Left forelimb (tissue), 1 donor: ENCODE measurements around the gene UNC5C.

Experiments used
- DNase-seq: peaks from one replicate; pipeline ENCODE4 v3.0.0-alpha.2; 2018; ENCODE audit warnings: low spot score

Gene UNC5C

DNA sequence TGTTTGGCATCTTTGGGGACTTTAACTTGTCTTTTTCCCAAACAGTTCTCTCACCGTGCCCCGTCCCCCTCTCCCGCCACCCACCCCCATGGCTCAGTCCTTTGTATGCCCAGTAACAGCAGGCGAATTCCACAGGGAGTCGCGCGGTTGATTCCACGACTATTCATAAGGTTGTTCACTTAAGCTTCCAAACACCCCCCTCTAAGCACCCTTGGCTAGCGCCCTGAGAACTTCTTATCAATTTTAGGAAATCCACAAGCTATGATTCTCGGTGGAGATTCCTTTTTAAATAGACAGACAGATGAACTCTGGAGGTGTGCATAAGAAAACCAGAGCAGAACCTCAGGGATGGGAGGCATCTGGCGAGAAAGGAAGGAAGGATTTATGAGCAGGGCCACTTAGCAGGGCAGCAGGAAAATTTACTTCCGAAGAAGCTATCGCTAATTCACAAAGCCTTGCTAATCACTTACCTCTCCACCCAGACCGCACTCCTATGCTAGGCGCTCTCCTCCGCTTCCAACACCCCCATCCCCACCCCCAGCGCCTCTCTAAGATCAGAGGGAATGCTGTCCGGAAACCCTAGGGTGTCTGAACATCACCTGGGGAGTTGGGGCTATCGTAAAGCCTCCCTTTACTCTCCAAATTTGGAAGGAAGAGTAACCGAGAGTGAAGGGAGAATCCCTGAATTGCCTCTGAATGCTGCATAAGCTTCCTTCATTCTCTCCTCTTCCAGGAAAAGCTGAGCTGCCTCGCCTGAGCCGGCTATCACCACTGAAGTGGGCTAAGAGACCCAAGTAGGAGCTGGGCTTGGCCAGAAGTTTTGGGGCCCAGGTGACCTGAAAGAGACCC, 1.7 kb downstream of the UNC5C start:
- DNase-seq = no peak

- DNase-seq = no peak
Observed at GRCh38 chr4:95546221-95546620, 2.6 kb downstream of the UNC5C start.

GRCh38 chr4:95545546-95545945, 3.2 kb downstream of the UNC5C start:
- no peak for DNase-seq

- DNase-seq = no peak
Observed at GRCh38 chr4:95544113-95545103, 4.4 kb downstream of the UNC5C start.

GRCh38 chr4:95541889-95542607, 6.7 kb downstream of the UNC5C start:
- no peak for DNase-seq

DNA sequence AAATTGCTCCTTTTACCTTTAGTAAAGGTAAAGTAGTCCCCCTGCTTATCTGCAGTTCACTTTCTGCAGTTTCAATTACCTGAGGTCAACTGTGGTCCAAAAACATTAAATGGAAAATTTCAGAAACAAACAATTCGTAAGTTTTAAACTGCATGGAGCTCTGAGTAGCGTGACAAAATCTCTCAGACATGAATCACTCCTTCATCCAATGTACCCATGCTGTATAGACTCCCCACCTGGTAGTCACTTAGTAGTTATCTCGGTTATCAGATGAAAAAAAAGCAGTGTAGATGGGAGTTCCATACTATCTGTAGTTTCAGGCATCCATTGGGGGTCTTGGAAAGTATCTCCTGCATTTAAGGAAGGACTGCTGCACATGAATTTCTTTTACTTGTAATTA, 7.7 kb downstream of the UNC5C start:
- DNase-seq = no peak

- DNase-seq = no peak
Observed at GRCh38 chr4:95540227-95540626, 8.5 kb downstream of the UNC5C start.

- DNase-seq = no peak
Observed at GRCh38 chr4:95539106-95539505, 9.7 kb downstream of the UNC5C start.

DNA sequence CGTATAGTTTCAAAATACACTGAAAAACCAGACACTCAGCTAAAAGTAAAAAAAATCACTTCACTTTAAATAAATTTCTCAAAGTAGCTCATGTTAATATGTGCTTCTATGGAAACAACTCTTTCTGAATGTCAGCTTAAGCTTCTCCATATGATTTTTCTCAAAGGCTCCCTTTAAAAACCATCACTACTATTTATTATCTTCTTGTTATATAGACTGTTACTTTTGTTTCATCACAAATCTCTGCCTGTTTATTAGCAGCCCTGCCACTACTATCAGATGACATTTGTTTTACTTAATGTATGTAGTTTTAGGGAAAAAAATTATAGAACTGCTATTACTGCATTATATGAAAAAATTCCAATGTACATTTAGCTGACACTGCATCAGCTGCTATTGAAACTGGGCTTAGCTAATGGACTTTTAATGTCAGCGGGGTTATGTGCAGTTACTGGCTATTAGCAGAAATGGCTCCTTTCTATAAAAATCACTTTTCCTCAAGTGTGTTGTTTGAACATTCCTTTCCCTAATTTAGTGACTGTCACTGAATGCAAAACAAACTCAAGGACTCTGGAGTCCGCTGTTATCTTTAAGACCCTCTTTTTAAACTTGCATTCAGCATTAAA, 10.8 kb downstream of the UNC5C start:
- no peak for DNase-seq

DNA sequence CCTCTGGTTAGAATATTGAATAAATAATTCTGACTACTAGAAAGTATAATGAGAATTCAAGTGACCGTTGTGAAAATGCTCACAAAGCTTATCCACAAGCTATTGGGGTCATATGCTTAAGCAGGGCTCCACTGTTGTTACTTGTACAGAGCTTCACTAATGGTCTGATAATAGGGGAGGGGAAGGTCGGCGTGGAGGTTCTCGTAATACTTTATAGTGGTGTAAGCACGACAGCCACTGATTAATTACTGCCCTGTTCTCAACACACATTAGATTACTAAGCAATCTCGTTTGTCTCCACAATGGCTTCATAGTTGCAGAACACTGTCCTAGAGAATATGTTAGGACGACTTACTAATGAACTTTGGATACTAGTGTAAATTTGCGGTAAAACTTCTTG, 11.6 kb downstream of the UNC5C start:
- no peak for DNase-seq

GRCh38 chr4:95536650-95537049, 12.1 kb downstream of the UNC5C start:
- no peak for DNase-seq

DNA sequence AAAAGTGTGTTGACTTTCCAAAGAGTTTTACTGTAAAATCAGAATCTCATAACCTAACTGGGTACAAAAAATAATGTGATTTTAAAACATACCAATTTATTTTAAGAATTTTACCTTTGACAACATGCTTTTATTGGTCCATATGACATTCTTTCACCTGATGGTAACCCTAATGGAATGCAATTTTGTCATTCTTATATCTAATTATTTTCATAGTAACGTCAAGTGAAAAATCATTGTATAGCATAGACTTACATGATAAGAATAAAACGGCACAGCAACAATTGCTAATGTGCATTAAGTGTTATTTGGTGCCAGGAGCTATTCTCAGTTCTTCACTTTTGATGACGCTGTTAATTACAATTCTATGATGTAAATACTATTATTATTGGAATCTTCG, 13.6 kb downstream of the UNC5C start:
- no peak for DNase-seq

DNA sequence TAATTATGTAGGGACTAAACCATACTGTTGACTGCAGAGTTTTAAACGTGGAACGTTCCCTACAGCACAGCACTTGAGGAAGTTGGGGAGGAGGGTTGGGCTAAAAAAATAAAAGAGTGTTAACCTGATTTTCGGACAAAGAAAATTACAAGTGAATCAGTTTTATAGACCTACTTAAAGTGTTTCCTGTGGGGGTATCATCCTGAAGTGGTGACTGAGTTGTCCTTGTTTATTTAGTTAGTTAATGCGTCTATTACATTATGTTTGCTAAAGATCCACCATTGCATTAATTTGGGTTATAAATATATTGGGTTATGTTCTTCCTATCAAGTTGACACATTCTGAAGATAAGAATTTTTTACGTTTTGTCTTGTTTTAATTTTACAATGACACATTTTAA, 14.7 kb downstream of the UNC5C start:
- no peak for DNase-seq

GRCh38 chr4:95533254-95533653, 15.5 kb downstream of the UNC5C start:
- DNase-seq = no peak

DNA sequence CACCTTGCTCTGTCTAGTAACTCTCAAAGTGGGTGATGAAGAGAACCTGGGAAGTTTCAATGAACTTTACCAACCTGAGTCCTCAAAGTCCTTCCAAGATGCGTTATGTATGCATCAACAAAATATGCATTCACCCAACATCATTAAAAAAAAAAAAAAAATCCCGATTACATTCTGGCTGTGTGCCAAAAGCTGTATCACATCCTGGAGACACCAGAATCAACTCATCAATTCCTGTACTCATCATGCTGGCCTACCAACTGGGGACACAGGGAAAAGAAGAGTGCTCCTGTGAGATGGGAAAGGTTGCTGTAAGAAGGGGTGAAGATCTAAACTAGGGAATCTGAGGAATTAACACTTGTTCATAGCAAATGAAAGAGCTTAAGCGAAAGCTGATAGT, 16.5 kb downstream of the UNC5C start:
- DNase-seq = no peak

- DNase-seq = no peak
Observed at GRCh38 chr4:95531141-95531540, 17.6 kb downstream of the UNC5C start.

DNA sequence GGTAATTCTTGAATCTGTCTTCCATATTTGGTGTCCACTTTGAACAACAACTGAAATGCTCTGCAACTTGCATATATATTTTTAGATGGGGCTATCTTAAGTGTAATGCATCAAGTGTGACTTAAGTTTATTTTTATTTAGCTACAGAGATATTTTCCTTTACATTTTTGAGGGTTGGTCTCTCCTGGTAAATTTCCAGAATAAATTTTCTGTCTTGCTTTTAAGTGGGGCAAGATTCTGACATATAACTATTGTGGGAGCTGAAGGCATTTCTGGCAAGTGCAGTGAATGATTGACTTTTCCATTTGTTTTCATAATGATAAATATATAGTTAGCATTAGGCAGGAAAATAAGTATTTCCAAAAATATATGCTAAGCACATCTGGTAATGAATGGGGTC, 18.8 kb downstream of the UNC5C start:
- no peak for DNase-seq

- DNase-seq = no peak
Observed at GRCh38 chr4:95528388-95528948, 20.3 kb downstream of the UNC5C start.

GRCh38 chr4:95526075-95526474, 22.7 kb downstream of the UNC5C start:
- DNase-seq = no peak

GRCh38 chr4:95524729-95525128, 24.0 kb downstream of the UNC5C start:
- DNase-seq = no peak

DNA sequence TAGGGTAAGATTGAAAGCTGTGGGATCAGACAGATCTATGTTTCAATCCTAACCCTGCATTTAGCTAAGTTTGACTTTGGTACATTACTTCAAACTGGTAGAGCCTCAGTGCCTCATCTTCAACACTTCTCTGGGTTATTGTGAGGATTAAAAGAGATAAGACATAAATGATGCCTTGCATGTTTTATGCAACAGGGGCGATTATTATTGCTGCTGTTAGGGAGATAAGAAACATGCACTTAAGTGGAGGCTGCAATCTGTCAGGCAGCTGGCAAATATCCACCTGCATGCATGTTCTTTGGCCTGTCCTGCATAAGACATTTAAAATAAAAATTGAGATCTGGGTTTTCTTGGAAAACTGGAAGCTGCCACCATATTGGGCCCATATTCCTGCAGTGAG, 24.6 kb downstream of the UNC5C start:
- DNase-seq = no peak
